IPS-15b (cell line): ENCODE results near the gene TNRC6A.
A peak's percentile ranks its signal among the peaks of the same experiment; 100 is the strongest.
"Not testable (repeated sequence)": the region's sequence is repeated elsewhere in the genome, so short reads cannot be mapped to it uniquely, and the experiment has no call there.

Source experiments
- H3K27me3 ChIP-seq: one replicate; pipeline ENCODE4 v1.6.1; 2013; ENCODE audit warnings: low read length; ENCODE audit not compliant: control insufficient read depth, insufficient read depth
- H3K36me3 ChIP-seq: one replicate; pipeline ENCODE4 v1.6.1; 2013; ENCODE audit warnings: low read length; ENCODE audit not compliant: control insufficient read depth, insufficient read depth
- H3K4me1 ChIP-seq: one replicate; pipeline ENCODE4 v1.6.1; 2013; ENCODE audit warnings: mild to moderate bottlenecking, low read length; ENCODE audit not compliant: control insufficient read depth, insufficient read depth
- H3K4me3 ChIP-seq: one replicate; pipeline ENCODE4 v1.5.1; 2013; ENCODE audit warnings: low read depth, low read length
- H3K9ac ChIP-seq: one replicate; pipeline ENCODE4 v1.6.1; 2013; ENCODE audit warnings: low read depth, mild to moderate bottlenecking, low read length
- H3K9me3 ChIP-seq: one replicate; pipeline ENCODE4 v1.6.1; 2013; ENCODE audit warnings: mild to moderate bottlenecking, low read length; ENCODE audit not compliant: control insufficient read depth, insufficient read depth

The TNRC6A gene

GRCh38 chr16:24729951-24730815, 732 bp downstream of the TNRC6A start:
- Histone ChIP-seq H3K36me3 (no peaks in the 10 kb centered on the region), H3K9me3 (no peaks in the 10 kb centered on the region), H3K27me3 (no peaks in the 10 kb centered on the region), H3K9ac (peak overlapping the region; percentile 93), H3K4me1 (peaks cover 16% of the 10 kb centered on the region), H3K4me3 (peak overlapping the region; percentile 76)

GRCh38 chr16:24730914-24731313, 1.5 kb downstream of the TNRC6A start:
- Histone ChIP-seq H3K9ac (no peak overlapping the region), H3K36me3 (no peaks in the 10 kb centered on the region), H3K4me3 (peak overlapping the region; percentile 76), H3K4me1 (peaks cover 16% of the 10 kb centered on the region), H3K9me3 (no peaks in the 10 kb centered on the region), H3K27me3 (no peaks in the 10 kb centered on the region)

GRCh38 chr16:24731722-24732419, 2.4 kb downstream of the TNRC6A start:
- Histone ChIP-seq H3K27me3 (no peaks in the 10 kb centered on the region), H3K9me3 (no peaks in the 10 kb centered on the region), H3K36me3 (no peaks in the 10 kb centered on the region), H3K9ac (peak overlapping the region; percentile 14), H3K4me3 (peak overlapping the region; percentile 76), H3K4me1 (peaks cover 19% of the 10 kb centered on the region)

GRCh38 chr16:24734382-24734781, 4.9 kb downstream of the TNRC6A start:
- Histone ChIP-seq H3K4me3 (no peak overlapping the region), H3K36me3 (no peaks in the 10 kb centered on the region), H3K4me1 (peaks cover 15% of the 10 kb centered on the region), H3K9me3 (no peaks in the 10 kb centered on the region), H3K27me3 (no peaks in the 10 kb centered on the region), H3K9ac (no peak overlapping the region)

- no peak overlapping the region for H3K4me3 ChIP-seq
- no peaks in the 10 kb centered on the region for H3K36me3 ChIP-seq
- no peak overlapping the region for H3K9ac ChIP-seq
- peaks cover 29% of the 10 kb centered on the region for H3K4me1 ChIP-seq
- H3K27me3 ChIP-seq = no peaks in the 10 kb centered on the region
- no peaks in the 10 kb centered on the region for H3K9me3 ChIP-seq
These were observed 7.3 kb downstream of the TNRC6A start for GRCh38 chr16:24736758-24737157.

- no peaks in the 10 kb centered on the region for H3K9me3 ChIP-seq
- no peak overlapping the region for H3K4me3 ChIP-seq
- no peaks in the 10 kb centered on the region for H3K27me3 ChIP-seq
- no peaks in the 10 kb centered on the region for H3K36me3 ChIP-seq
- H3K9ac ChIP-seq = no peak overlapping the region
- H3K4me1 ChIP-seq = peaks cover 29% of the 10 kb centered on the region
These were observed 8.0 kb downstream of the TNRC6A start for GRCh38 chr16:24737391-24737871.

GRCh38 chr16:24737916-24738594, 8.6 kb downstream of the TNRC6A start:
- no peaks in the 10 kb centered on the region for H3K36me3 ChIP-seq
- no peaks in the 10 kb centered on the region for H3K27me3 ChIP-seq
- no peak overlapping the region for H3K4me3 ChIP-seq
- no peaks in the 10 kb centered on the region for H3K9me3 ChIP-seq
- peaks cover 26% of the 10 kb centered on the region for H3K4me1 ChIP-seq
- H3K9ac ChIP-seq = no peak overlapping the region

- H3K9ac ChIP-seq = no peak overlapping the region
- H3K4me1 ChIP-seq = peaks cover 29% of the 10 kb centered on the region
- H3K9me3 ChIP-seq = no peaks in the 10 kb centered on the region
- no peaks in the 10 kb centered on the region for H3K27me3 ChIP-seq
- no peaks in the 10 kb centered on the region for H3K36me3 ChIP-seq
- H3K4me3 ChIP-seq = no peak overlapping the region
These were observed 9.4 kb downstream of the TNRC6A start for GRCh38 chr16:24738895-24739294.

GRCh38 chr16:24741862-24742261, 12.4 kb downstream of the TNRC6A start:
- Histone ChIP-seq H3K27me3 (no peaks in the 10 kb centered on the region), H3K36me3 (no peaks in the 10 kb centered on the region), H3K9ac (no peak overlapping the region), H3K4me3 (no peak overlapping the region), H3K9me3 (no peaks in the 10 kb centered on the region), H3K4me1 (peaks cover 53% of the 10 kb centered on the region)

- peaks cover 60% of the 10 kb centered on the region for H3K4me1 ChIP-seq
- not testable (repeated sequence) for H3K27me3 ChIP-seq, H3K36me3 ChIP-seq, H3K9ac ChIP-seq, H3K4me3 ChIP-seq, H3K9me3 ChIP-seq
These were observed 13.2 kb downstream of the TNRC6A start for GRCh38 chr16:24742610-24743009.

GRCh38 chr16:24745391-24745790, 15.9 kb downstream of the TNRC6A start:
- Histone ChIP-seq H3K9ac (no peak overlapping the region), H3K4me3 (no peak overlapping the region), H3K36me3 (no peaks in the 10 kb centered on the region)

More at GRCh38 chr16:24745391-24745790, 15.9 kb downstream of the TNRC6A start:
- no peaks in the 10 kb centered on the region for H3K27me3 ChIP-seq
- H3K4me1 ChIP-seq = peaks cover 64% of the 10 kb centered on the region
- H3K9me3 ChIP-seq = no peaks in the 10 kb centered on the region
